ENCODE results near the gene VPS9D1.
"Not testable (repeated sequence)": the region's sequence is repeated elsewhere in the genome, so short reads cannot be mapped to it uniquely, and the experiment has no call there.

- TF ChIP-seq CTCF, POLR2A (IDR thresholded peaks at IDR 0.05): not testable (repeated sequence)
Measured at GRCh38 chr16:89689621-89690020, 31.1 kb downstream of the VPS9D1 start.
